Testis (tissue), 3 donors: ENCODE data around the gene BIN1. TPM values are rescaled to one million over a fixed set of nuclear protein-coding genes. Genes with fewer than 3 reads are reported as not detected.

Experiments
- DNase-seq: peaks from one replicate; pipeline ENCODE4 v3.0.0-alpha.2; 2019
- H3K27ac ChIP-seq, 2 donors: fragments of 200-600 bp; sonication (generic); one replicate each; pipeline ENCODE4 v1.5.1; 2019
- H3K27me3 ChIP-seq: fragments of 200-600 bp; sonication (generic); one replicate; pipeline ENCODE4 v1.5.1; 2019
- H3K36me3 ChIP-seq: fragments of 200-600 bp; sonication (generic); one replicate; pipeline ENCODE4 v1.5.1; 2017; ENCODE audit warnings: low read depth; ENCODE audit errors: missing control alignments
- H3K4me1 ChIP-seq: fragments of 200-600 bp; sonication (generic); one replicate; pipeline ENCODE4 v1.5.1; 2019
- H3K4me3 ChIP-seq, 2 donors: fragments of 200-600 bp; sonication (generic); one replicate each; pipeline ENCODE4 v1.5.1; 2017 to 2019
- H3K9me3 ChIP-seq: fragments of 200-600 bp; sonication (generic); one replicate; pipeline ENCODE4 v1.5.1; 2017
- CTCF ChIP-seq, 3 experiments: fragments of 450-650 bp in 2 of 3; fragments of 200-600 bp in 1 of 3; sonication (generic) in 1 of 3; IDR thresholded peaks; one replicate each; pipeline ENCODE4 v1.5.1; 2016 to 2019; ENCODE audit warnings: antibody characterized with exemption in 3 of 3, mild to moderate bottlenecking in 2 of 3, moderate library complexity in 1 of 3
- POLR2A ChIP-seq: fragments of 450-650 bp; IDR thresholded peaks from one replicate; pipeline ENCODE4 v1.6.1; 2017; ENCODE audit warnings: antibody characterized with exemption, mild to moderate bottlenecking, moderate library complexity
- WGBS, 2 donors: methylation state at CpG; one replicate each; pipeline ENCODE4 v1.1.5; 2018; 5-methylcytosine and 5-hydroxymethylcytosine counted together
- intact Hi-C: fragments of 100-400 bp; cut with DNase I; formaldehyde crosslinking; loops from one replicate; pipeline ENCODE4 v1.15.1; 2023; ENCODE audit warnings: low total_unique reads
- polyA plus RNA-seq: library from polyadenylated mRNA; stranded (reverse); fragments of 350-450 nt; fragmentation: Illumina TruSeq; extraction: RNeasy Lipid Tissue Mini Kit (QIAGEN cat#74804); gene quantifications from one replicate; pipeline ENCODE4 v1.2.3, GENCODE V29; 2014; ENCODE audit warnings: low read depth, low replicate concordance; ENCODE audit not compliant: insufficient read depth
- total RNA-seq, 2 donors: library from RNA; depleted of rRNA; stranded (reverse); fragments of >200 nt; gene quantifications; one replicate each; pipeline ENCODE4 v1.2.3, GENCODE V29; 2016

The BIN1 gene
- total and polyA plus RNA-seq, 3 donors from 2014 or later, result 25.0 to 38.8 (median 28.7) TPM

- intact Hi-C loops, result no loop called here
- 56 to 60% methylated on average over 13 to 17 of the region's 17 CpGs for WGBS, 2 donors
- no peaks in the 10 kb centered on the region for H3K36me3 ChIP-seq
- peak overlapping the region in 1 of 2 donors; percentile 74 for H3K27ac ChIP-seq
- H3K4me1 ChIP-seq, result peaks cover 14% of the 10 kb centered on the region
- DNase-seq, result peak; percentile 80
- no peak for TF ChIP-seq CTCF (IDR thresholded peaks at IDR 0.05)
- TF ChIP-seq POLR2A, result no peak
- H3K4me3 ChIP-seq, result no peak overlapping the region
- H3K27me3 ChIP-seq, result no peaks in the 10 kb centered on the region
- no peaks in the 10 kb centered on the region for H3K9me3 ChIP-seq
Measured at GRCh38 chr2:127094509-127095366, 12.2 kb downstream of the BIN1 start.

- Histone ChIP-seq H3K4me3 (no peak overlapping the region), H3K27me3 (no peaks in the 10 kb centered on the region), H3K4me1 (peaks cover 14% of the 10 kb centered on the region), H3K9me3 (no peaks in the 10 kb centered on the region), H3K27ac (no peak overlapping the region), H3K36me3 (no peaks in the 10 kb centered on the region)
- DNase-seq, result no peak
- TF ChIP-seq POLR2A (no peak), CTCF (IDR thresholded peaks at IDR 0.05) (no peak)
- intact Hi-C loops, result no loop called here
- WGBS, 2 donors, result 83 to 84% methylated on average over 15 of the region's 15 CpGs
Measured at GRCh38 chr2:127093648-127094210, 13.2 kb downstream of the BIN1 start.

- no peak overlapping the region for H3K4me3 ChIP-seq
- WGBS, 2 donors, result 93 to 95% methylated on average over 5 of the region's 5 CpGs
- peaks cover 17% of the 10 kb centered on the region for H3K4me1 ChIP-seq
Measured at GRCh38 chr2:127092901-127093516, 13.9 kb downstream of the BIN1 start.

GRCh38 chr2:127092306-127092705 lies 14.6 kb downstream of the BIN1 start:
- 96 to 100% methylated on average over 4 to 6 of the region's 6 CpGs for WGBS, 2 donors
- no peaks in the 10 kb centered on the region for H3K27me3 ChIP-seq
- intact Hi-C loops, result no loop called here
- H3K4me3 ChIP-seq, result no peak overlapping the region
- H3K4me1 ChIP-seq, result peaks cover 24% of the 10 kb centered on the region
- H3K36me3 ChIP-seq, result no peaks in the 10 kb centered on the region
- TF ChIP-seq CTCF (IDR thresholded peaks at IDR 0.05) (no peak), POLR2A (no peak)
- no peak for DNase-seq
- no peak overlapping the region for H3K27ac ChIP-seq
- no peaks in the 10 kb centered on the region for H3K9me3 ChIP-seq

More at GRCh38 chr2:127092901-127093516, 13.9 kb downstream of the BIN1 start:
- TF ChIP-seq POLR2A, result no peak
- no peak for TF ChIP-seq CTCF (IDR thresholded peaks at IDR 0.05)
- Histone ChIP-seq H3K27ac (no peak overlapping the region), H3K9me3 (no peaks in the 10 kb centered on the region), H3K27me3 (no peaks in the 10 kb centered on the region), H3K36me3 (no peaks in the 10 kb centered on the region)
- no peak for DNase-seq
- intact Hi-C loops, result no loop called here
